GM19324 (cell line): ENCODE measurements around the gene GRB10.

Source experiments
- ATAC-seq: cut with Tn5 transposase; IDR thresholded peaks from one replicate; pipeline ENCODE4 v1.9.1; 2021; ENCODE audit warnings: mild to moderate bottlenecking, moderate library complexity; ENCODE audit not compliant: unreplicated experiment, low FRiP score

The GRB10 gene

GRCh38 chr7:50660830-50661175 lies 121.9 kb downstream of the GRB10 start:
- ATAC-seq = no peak

DNA sequence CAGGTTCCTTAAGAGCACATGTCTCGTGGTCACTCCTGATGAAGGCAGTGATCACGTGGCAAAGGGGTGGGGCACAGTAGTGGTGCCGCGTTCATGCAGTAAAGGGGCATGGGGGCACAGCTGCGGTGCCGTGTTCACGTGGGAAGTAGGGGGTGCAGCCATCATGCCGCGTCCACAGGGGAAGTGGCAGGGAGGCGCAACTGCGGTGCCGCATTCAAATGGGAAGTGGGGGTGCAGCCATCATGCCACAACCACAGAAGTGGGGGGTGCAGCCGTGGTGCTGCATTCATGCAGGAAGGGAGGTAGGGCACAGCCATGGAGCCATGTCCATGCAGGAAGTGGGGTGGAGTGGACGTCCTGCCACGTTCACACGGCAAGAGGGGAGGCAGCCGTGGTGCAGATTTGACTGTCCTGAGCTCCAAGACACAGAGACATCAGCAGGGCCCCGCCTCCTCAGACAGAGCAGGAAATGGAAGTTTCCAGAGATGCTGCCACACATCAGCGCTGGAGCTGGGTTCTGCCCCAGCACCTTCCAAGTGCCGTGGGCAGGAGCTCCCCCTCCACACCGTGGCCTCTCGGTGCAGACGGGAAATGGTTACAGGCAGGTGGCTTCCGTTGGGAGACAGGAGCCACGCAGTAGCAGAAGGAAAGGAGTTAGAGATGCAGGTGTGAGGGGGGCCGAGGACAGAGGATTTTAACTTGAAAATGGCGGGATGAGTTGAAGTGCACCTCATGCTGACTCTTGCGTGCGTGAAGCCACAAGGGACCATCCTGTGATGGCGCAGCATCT lies 122.5 kb downstream of the GRB10 start:
- ATAC-seq = peak; percentile 34

- ATAC-seq = no peak
Observed at GRCh38 chr7:50659329-50659965, 123.2 kb downstream of the GRB10 start.

DNA sequence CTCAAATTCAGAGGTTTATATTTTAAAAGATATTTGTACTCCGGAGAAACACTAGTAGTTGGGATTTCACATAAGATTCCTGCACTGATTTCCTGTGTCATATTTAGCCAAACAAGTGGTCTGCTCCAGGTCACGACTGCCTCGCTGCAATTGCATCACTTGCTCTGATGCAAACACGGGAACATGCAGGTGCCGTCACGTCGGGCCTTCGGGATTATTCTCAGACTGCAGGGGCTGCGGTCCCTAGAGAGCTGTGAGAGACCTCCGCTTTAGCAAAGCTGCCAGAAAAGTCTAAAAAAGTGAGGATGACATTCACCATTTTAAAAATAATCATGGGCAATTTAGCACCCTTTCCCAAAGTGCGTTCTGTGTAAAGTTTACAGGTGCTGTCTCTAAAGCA lies 124.0 kb downstream of the GRB10 start:
- ATAC-seq = no peak

GRCh38 chr7:50657912-50658311 lies 124.8 kb downstream of the GRB10 start:
- ATAC-seq = no peak

- no peak for ATAC-seq
Observed at GRCh38 chr7:50657341-50657873, 125.3 kb downstream of the GRB10 start.

DNA sequence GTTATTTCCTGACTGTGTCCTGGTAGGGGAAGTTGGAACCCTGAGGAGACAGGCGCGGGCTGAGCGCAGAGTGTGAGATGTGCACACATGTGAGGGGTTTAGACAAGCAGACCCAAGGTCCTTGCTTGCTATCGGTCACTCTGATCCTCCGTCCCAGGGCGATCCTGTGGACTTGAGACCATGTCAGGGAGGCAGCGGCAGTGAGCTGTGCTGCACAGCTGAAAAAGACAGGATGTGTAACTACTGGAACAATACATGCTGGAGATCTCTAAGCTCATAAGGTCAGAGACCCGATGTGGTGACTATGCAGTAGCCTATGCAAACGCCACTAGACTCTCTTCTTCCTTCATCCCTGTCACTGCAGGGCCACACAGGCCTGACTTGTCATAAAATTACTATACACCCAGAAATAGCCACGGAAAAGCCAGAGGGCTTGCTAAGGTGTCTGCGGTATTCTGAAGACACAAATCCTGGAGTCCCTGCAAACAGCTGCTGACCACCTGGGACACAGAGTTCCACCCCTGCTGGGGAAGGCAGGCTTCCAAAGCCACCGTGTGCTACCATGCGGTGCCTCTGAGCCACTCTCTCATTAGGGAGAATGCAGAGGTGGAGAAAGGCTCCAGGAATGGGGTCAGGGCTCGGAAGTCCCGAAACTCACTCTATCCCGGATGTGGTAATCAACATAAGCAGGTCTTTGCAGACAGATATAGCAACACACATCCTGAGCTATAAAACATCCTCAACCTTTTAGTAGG lies 126.4 kb downstream of the GRB10 start:
- no peak for ATAC-seq

- no peak for ATAC-seq
Observed at GRCh38 chr7:50655490-50655889, 127.2 kb downstream of the GRB10 start.

GRCh38 chr7:50655020-50655419 lies 127.7 kb downstream of the GRB10 start:
- no peak for ATAC-seq

DNA sequence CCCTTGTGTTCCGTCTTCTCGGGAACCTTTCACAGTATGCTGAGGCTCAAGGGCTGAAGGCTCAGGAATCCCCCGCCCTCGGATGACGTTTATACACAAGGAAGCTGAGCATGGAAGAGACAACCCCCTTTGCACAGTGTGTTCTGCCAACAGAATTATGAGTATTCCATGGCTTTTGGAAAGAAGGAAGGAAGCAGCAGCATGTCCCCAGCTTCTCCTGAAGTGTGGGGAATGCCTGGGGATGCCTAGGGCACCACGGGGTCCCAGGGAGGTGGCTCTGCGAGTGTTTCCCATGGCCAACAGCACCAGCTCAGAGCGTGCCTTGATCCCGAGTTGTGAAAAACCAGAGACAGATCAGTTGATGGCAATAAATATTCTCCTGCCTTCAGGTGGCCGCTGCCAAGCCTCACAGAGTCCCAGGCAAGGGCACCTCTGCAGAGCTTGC lies 128.7 kb downstream of the GRB10 start:
- no peak for ATAC-seq

DNA sequence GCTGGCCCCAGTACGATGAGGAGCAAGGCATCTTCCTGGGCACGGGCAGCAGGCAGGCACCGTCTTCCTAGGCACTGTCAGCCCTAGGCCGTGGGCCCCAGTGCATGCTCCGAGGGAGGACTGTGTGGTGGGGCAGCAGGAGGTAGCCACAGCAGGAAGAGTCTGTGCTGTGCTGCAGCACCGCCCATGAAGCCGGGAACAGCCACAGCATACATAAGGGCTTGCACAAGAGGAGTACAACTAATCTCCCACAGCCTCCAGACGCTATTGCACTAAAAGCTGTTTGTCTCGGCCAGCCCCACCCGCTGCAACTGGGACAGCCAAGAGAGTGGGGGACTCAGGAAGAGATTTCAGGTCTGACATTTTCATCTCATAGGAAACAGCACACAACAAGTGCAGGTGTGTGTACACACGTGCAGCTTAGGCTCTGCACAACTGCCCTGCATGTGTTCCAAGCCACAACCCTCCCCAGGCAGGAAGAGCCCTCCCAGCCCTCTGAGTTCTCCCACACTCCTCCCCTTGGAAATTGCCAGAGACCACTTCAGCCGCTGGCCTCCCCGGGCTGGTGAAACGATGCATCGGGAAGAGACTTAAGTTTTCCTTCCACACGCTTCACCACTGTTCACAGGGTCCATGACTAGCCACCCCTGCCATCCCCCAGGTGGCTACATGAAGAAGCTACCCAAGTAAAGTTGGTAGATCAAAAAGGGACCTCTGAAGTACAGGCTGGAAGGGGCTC lies 129.4 kb downstream of the GRB10 start:
- ATAC-seq = no peak

DNA sequence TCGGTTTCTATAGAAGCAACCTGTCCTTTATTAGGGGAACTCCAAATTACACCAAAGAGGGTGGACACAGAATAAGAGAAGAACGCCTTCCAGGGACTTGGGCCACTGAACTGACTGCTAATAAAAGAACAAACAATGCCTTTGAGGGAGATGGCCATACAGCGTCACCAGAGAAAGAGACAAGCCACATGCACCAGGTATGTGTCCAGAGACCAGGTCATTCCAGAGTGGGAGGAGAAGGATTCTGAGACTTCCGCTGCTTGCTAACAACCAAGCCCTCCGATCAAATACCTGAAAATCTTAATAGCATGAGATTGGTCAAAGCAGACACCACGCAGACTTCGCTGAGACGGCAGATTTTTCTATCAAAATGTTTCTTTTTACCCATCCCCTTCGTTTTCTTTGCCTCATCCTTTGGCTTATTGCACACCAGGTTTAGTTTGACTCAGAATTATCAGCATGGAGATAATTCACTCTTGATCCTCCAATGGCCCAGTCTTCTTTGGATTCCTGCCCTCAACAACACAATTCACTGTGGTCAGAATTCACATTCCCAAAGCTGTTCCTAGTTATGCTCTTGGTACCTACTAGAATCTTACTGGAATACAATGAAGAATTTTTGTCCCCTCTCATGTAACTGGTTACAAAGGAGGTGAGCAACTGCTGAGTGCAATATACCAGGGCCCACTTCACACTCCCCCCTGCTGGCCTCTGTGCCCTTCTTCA lies 130.1 kb downstream of the GRB10 start:
- ATAC-seq = no peak

DNA sequence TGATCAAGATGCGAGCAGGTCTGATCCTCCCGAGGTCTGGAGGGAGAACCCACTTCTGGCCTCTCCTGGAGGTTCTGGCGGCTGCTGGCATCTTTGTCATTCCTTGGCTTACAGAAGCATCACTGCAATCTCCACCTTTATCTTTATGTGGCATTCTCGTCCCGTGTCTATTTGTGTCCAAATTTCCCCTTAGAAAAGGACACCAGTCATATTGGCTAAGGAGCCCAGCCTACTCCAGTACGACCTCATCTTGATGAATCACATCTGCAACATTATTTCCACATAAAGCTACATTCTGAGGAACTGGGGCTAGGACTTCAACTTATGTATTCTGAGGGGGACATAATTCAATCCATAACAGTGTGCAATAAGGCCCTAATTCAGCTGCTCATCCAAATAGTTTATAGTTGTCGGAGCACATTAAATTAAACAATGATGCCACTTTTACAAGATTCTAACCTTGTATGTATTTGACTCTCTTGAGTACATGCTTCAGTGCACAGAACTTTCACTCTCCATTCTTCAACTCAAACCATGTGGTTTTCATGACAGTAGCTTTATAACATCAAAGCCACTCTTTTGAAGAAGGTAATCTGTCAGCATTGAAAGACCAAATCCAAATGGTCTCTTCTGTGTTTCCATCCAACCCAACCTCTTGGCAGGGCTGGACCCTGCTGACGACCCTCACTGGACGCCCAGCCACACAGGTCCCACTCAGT lies 131.3 kb downstream of the GRB10 start:
- ATAC-seq = no peak

DNA sequence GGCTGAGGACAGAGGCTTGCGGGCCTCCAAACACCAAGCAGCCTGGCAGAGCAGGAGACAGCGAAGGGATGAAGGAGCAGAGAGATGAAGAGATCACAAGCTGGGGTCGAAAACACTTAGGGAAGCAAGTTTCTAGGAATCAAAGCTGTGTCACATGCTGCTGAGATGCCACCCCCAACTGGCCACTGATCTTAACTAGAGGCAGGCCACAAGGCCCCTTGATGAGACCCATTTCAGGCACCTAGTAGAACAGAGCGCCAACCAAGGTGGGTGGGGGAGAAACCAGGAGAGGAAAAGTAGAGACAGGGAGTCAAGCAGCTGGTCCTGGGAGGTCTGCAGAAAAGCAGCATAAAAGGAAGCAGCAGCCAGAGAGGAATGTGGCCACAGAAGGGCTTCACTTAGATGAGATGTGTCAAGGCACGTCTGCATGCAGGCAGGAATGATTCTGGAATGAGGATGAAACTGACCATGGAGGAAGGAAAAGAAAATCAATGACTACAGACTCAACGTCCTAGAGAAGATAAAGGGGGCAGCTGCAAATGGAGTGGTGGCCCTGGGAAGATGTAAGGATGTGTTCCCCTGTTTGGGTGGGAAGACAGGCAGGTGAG lies 132.5 kb downstream of the GRB10 start:
- ATAC-seq = no peak

GRCh38 chr7:50649259-50649885 lies 133.3 kb downstream of the GRB10 start:
- ATAC-seq = no peak

GRCh38 chr7:50648570-50649169 lies 134.0 kb downstream of the GRB10 start:
- no peak for ATAC-seq

DNA sequence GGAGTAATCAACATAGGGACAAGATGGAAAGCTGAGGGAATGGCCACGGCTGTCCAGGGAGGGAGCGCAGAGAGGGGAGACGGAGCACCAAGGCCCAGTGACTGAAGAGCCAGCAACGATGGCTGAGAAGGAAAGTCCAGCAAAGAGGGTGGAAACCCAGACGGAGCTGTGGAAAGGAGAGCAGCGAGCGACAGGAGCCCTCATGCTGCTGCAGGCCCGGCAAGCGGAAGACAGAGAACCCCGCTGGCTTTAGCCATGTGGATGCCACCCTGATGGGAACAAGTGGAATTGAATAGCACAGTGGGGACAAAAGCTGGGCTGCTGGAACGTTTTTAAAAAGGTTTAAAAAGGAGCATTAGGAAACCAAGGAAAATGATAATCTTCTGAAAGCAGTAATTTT lies 134.6 kb downstream of the GRB10 start:
- no peak for ATAC-seq
